GM12875 (cell line): ENCODE results near the gene AP4B1.
"Not testable (repeated sequence)": the region's sequence is repeated elsewhere in the genome, so short reads cannot be mapped to it uniquely, and the experiment has no call there.

ENCODE experiments used
- H3K4me3 ChIP-seq: one replicate; pipeline ENCODE4 v1.5.1; 2011; ENCODE audit warnings: low read depth, low read length, control low read depth
- CTCF ChIP-seq: IDR thresholded peaks from 2 replicates; pipeline ENCODE4 v1.5.1; 2011; ENCODE audit warnings: low read depth, mild to moderate bottlenecking, control low read depth, inconsistent platforms, low read length, moderate library complexity, borderline replicate concordance; ENCODE audit not compliant: insufficient read depth

Gene AP4B1

GRCh38 chr1:113854234-113854633 lies 50.4 kb downstream of the AP4B1 start:
- no peak for TF ChIP-seq CTCF
- H3K4me3 ChIP-seq, result no peak overlapping the region

- H3K4me3 ChIP-seq, result not testable (repeated sequence)
These were observed 51.9 kb downstream of the AP4B1 start for GRCh38 chr1:113852694-113853093.

- TF ChIP-seq CTCF, result no peak
- no peak overlapping the region for H3K4me3 ChIP-seq
These were observed 54.3 kb downstream of the AP4B1 start for GRCh38 chr1:113850127-113850796.

GRCh38 chr1:113849072-113849471 lies 55.5 kb downstream of the AP4B1 start:
- H3K4me3 ChIP-seq, result no peak overlapping the region
- no peak for TF ChIP-seq CTCF

GRCh38 chr1:113846391-113847035 lies 58.1 kb downstream of the AP4B1 start:
- H3K4me3 ChIP-seq, result no peak overlapping the region
- TF ChIP-seq CTCF, result no peak
